Stimulated activated CD4-positive, alpha-beta T cell treated with anti-CD3 and anti-CD28 coated beads, Interleukin-12 subunit alpha, Interleukin-12 subunit beta, amount 100 ng/mL, for 48 hours (primary cell): ENCODE results near the gene GDE1.

Source experiments
- DNase-seq, 3 donors: peaks; one replicate each; pipeline ENCODE4 v3.0.0-alpha.2; 2020; ENCODE audit warnings: low read depth in 2 of 3, low spot score in 1 of 3

The GDE1 gene

DNA sequence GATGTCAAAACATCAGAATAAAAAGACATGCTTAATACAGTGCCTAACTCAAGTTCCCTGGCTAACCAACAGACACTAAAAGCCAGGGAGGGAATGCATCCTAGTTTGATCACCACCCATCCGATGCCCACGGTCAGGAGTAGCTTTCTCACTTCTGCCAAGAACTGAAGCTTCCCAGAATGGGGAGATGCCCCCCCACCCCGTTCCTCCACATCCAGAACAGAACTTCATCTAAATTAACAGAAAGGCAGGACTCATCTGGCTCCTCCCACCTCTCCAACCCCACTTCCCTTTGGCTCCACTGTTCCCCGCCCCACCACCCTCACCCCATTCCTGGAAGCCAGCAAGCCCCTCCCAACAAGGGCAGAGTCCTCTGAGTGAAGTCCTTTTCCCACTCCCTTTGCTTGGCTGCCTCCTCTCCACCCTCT is 33.7 kb downstream of the GDE1 start:
- no peak for DNase-seq

- no peak for DNase-seq
Observed at GRCh38 chr16:19486750-19487325, 35.1 kb downstream of the GDE1 start.

GRCh38 chr16:19486051-19486450 is 35.8 kb downstream of the GDE1 start:
- DNase-seq = no peak

DNA sequence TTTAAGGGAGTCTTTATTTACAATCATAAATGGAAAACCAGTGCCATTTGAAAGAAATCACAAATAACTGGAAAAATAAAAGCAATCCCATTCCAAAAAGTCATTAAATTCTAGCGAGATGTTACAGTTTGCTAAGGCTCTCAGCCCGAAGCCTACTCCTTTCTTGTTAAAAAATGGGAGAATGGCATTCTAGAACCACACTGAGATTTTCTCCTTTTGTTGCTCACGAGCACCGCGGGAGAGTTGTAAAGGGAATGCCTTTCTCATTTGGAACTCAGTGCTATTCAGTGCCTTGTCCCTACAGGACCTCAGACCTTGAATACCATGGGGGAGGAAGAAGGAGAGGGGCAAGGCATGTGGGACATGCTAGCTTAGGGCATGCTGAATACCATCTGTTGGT is 36.3 kb downstream of the GDE1 start:
- DNase-seq = no peak

DNA sequence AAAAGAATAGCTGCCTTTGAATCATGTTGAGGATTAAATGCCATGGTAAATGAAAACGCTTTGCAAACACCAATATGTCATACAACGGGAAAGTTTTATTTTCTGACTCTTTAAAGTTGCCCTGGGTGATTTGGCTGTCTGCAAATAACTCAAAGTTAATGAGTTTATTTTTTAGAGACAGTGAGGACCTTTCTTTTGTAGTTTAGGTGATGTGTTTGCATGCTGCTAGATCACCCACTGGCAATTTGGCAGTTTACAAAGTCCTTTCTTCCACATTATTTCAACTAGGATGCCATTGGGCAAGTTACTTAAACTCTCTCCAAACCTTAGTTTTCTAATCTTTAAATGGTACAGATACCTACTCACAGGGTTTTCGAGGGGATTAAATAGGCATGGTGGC is 37.8 kb downstream of the GDE1 start:
- no peak for DNase-seq

- DNase-seq = no peak
Observed at GRCh38 chr16:19482291-19482690, 39.6 kb downstream of the GDE1 start.

DNA sequence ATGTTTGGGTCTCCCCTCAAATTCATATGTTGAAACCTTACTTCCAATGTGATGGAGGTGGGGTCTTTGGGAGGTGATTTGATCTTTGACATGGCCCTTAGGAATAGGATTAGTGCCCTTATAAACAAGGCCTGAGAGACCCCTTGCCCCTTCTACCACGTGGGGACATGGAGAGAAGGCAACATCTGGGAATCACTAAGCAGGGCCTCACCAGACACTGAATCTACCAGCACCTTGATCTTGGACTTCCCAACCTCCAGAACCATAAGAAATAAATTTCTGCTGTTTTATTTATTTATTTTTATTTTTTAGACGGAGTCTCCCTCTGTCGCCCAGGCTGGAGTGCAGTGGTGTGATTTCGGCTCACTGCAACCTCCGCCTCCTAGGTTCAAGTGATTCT is 40.1 kb downstream of the GDE1 start:
- no peak for DNase-seq

DNA sequence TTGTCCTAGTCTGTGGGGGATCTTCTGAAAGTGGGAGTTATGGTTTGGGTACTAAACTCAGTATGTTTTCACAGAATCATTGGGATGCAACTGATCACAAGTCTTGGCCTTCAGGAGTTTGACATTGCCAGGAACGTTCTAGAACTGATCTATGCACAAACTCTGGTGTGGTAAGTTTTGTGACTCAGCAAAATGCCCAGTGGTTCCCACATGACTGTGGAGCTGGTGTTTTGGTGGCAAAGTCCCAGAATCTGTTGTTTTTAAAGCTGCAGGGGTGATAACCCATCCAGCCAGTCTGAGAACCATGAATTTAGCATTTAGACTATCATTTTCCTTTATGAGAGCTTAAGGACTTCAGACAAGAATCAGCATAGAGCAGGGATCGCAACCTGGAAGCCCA is 40.6 kb downstream of the GDE1 start:
- no peak for DNase-seq

GRCh38 chr16:19479302-19479721 is 42.6 kb downstream of the GDE1 start:
- DNase-seq = no peak

DNA sequence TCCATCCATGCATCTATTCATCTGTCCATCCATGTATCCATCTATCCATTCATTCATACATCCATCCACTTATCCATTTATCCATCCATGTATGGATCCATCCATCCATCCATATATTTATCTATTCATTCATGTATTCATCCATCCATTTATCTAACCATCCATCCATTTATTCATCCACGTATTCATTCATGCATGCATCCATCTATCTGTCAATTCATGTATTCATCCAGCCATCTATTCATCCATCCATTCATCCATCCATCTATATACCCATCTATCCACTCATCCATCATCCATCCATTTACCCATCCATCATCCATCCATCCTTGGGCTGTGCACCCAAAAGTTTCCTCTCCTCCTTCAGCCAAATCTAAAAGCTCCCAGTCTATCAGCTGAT is 43.4 kb downstream of the GDE1 start:
- DNase-seq = no peak

DNA sequence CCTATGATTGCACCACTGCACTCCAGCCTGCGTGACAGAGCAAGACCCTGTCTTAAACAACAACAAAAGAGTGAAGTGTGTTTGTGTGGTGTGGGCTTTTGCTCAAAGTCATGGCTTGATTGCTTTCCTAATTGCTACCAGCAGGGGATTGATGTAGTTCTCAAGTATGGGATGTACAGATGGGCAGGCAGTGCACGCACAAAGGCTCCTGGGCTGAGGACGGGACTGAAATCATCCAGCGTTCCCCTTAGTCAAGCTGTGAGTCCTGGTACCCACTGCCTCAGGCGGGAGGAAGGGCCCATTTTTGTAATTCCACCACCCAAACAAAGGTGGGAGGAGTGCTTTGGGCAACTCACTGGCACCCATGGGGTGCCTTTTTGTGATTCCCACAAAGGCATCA is 47.3 kb downstream of the GDE1 start:
- no peak for DNase-seq

GRCh38 chr16:19472482-19472881 is 49.4 kb downstream of the GDE1 start:
- DNase-seq = no peak

GRCh38 chr16:19468300-19468699 is 53.6 kb downstream of the GDE1 start:
- no peak for DNase-seq

- DNase-seq = no peak
Observed at GRCh38 chr16:19463468-19464315, 58.2 kb downstream of the GDE1 start.

- no peak for DNase-seq
Observed at GRCh38 chr16:19460397-19460796, 61.5 kb downstream of the GDE1 start.

DNA sequence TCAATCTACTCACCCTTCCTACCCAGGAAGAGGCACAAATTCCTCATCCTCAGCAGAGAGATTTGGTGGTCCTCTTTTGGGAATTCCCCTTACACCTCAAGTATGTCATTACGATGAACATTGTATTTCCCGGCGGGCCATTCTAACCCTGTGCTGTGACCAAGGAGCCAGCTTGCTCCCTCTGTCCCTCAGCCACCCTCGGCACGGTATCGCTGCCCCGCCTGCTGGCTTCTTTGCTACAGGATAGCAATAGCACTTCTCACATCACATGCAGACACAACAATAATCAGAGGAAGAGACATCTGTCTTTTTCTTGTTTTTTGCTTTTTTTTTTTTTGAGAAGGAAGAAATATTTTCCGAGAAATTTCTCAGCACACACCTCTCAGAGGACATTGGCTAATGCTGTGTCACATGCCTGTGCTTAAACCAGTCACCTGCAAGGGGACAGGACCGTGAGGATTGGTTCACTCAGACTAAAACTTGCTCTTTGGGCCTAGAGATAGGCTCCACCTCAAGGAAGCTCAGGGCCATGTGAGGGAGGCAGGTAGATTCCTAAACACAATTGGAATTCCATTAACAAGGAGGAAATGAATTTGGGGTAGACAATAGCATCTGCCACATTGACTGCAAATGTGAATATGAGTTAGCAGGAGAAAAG is 63.0 kb downstream of the GDE1 start:
- DNase-seq = no peak
